ENCODE results near the gene ATXN10.

ATXN10 gene

DNA sequence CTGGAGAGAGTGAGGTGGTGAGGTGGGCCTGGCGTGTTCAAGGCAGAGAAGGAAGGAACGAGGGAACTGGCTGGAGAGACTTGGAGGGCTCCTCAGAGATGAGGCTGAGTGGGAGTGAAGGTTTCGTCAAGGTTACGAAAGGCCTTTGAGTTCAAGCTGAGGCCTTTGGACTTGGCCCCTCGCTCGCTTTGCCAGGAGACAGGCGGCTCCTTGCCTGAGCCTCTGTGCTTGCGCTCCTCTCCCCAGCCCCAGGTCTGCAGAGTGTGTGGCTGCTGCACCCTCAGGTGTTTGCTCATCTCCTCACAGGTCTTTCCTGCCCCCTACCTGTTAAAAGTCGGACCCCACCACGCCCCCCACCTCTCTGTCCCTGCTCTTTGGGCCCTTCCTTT, 91.6 kb downstream of the ATXN10 start:
- no peak for DNase-seq

DNA sequence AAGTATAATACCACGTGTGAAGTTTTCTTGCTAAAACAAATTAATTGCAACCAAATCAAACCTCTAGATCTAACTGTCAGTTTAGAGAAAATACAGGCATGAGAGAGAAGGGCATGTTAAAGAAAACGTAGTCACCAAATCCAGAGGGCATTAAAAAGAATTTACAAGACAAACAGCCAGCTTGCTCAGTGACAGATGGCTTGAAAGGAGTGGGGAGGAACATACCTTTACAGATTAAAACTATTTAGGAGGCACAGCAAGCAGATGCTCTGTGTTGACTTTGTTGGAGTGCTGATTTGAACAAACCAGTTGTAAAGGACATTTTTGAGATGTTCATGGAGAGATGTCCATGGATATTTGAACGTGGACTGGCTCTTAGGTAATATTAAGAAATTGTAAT, 96.9 kb downstream of the ATXN10 start:
- no peak for DNase-seq

DNA sequence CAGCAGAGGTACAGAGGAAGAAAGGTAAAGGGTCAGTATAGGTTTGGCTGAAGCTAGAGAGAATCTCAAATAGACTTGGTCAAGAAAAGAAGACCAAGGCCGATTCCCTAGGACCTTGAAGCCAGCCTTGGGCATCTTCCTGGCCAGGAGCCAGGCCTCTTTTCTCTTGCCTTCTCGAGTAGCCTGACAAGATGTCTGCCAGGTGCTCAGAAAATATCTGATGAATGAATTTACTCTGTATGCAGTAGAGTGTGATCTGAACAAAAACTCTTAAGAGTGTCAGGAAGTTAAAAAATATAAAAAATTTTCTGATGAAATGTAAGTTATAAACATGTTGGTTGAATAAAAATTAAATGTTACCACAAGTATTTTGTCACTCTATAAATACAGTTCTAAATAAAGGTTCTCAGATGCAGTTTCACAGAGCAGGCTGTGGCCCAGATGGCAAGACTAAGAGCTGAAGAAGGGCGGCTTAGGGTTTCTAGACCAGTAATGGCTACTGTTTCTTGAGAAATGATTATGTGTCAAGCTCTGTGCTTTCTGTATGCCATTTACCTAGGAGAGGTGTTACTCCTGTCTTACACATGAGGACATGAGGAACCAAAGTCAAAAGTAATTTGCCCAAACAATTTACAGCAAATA, 98.1 kb downstream of the ATXN10 start:
- DNase-seq = no peak

DNA sequence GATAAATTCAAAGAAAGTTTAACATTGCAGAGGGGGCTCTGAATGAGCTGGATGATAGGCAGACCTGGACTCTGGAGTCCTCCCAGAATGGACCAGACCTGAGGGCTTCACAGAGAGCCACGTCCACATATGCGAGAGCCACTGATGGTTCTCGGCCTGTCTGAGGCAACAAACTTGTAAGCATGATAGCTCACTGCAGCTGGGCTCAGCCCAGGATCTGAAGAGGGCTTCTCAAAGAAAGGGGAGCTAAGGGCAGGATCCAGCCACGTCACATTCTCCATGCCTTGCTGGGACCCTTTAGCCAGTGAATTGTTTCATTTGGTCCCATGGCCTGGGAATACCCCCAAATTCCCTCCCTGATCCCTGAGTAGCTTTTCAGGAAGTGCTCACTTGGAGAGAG, 98.9 kb downstream of the ATXN10 start:
- DNase-seq = no peak

DNA sequence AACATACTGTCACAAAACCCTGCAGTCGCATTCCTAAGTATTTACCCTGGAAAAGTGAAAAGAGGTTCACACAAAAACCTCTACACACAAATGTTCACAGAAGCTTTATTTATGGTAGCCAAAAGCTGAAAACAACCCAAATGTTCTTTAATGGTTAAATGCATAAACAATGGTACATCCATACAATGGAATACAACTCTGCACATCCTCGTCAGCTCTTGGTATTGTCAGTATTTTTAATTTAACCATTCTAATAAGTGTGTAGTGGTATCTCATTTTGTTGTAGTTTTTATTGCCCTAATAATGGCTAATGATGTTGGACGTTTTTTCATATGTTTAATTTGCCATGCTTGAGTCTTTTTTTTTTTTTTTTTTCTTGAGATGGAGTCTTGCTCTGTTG, 99.4 kb downstream of the ATXN10 start:
- DNase-seq = no peak

DNA sequence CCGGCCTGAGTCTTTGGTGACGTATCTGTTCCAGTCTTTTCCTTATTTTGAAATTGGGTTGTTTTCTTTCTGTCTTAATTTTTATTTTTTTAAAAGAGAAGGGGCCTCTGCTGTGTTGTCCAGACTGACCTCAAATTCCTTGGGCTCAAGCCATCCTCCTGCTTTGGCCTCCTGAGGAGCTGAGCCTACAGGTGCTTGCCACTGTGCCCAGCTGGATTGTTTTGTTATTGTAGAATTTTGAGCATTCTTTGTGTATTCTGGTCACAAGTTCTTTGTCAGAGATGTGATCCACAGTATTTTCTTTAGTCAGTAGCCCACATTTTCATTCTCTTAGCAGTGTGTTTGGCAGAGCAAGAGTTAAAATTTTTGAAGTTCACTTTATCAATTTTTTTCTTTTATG, 100.1 kb downstream of the ATXN10 start:
- DNase-seq = no peak

DNA sequence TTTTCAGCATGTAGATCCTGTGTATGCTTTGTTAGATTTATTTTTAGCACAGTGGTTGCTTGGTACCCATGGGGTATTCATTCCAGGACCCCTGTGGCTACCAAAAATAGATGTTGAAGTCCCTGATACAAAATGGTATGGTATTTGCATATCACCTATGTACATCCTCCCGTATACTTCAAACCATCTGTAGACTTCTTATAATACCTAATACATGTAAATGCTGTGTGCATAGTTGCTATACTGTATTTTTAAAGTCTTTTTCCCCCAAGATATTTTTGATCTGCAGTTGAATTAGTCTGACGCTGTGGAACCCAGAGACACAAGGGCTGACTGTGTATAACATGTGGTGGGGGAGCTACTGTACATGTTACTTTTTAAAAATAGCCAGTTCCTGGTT, 101.1 kb downstream of the ATXN10 start:
- no peak for DNase-seq

DNA sequence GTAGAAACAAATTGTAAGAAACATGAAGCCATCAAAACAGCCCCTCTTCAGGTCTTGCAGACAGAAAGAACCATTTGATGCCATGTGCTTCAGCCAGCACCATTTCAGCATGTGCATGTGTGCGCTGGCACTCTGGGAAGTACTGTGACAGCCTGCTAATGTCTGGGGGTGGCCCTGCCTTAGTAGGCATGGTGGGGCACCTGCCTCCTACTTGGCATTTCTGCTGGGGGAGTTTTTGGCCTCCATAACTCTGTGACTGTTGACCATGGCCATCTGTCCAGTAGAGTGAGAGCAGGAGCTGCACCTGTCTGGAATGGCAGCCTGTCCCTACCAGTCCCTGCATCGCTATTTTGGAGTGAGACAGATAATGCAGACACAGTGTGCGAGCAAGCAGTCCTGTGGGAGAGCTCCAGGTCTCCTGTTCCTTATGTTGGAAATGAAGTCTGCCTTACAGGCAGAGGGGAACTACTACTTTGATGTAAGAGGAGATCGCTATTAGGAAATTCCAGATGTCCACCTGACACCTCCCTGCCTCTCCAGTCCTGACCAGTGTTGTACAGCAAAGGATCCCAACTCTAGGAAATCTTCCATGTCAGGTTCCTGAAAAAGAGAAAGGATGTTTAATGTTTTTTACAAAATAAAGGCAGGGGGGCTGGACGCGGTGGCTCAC, 102.5 kb downstream of the ATXN10 start:
- no peak for DNase-seq

DNA sequence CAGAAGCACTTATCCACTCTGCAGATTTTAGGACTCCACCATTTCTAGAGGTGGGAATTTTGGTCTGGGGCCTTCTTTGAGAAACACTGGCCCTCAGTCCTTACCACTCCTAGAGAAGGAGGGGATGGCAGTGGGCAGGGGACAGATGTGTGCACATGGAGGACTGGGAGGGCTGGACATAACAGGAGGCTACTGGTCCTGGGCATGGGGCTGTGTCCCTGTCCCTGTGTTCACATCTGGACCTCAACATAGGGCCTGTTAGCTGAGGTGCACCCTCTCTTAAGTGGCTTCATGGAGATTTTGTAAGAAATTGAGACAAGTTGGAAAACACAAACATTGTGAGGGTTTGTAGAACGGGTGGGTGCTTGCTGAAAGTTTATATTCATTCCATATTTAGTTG, 103.4 kb downstream of the ATXN10 start:
- no peak for DNase-seq

DNA sequence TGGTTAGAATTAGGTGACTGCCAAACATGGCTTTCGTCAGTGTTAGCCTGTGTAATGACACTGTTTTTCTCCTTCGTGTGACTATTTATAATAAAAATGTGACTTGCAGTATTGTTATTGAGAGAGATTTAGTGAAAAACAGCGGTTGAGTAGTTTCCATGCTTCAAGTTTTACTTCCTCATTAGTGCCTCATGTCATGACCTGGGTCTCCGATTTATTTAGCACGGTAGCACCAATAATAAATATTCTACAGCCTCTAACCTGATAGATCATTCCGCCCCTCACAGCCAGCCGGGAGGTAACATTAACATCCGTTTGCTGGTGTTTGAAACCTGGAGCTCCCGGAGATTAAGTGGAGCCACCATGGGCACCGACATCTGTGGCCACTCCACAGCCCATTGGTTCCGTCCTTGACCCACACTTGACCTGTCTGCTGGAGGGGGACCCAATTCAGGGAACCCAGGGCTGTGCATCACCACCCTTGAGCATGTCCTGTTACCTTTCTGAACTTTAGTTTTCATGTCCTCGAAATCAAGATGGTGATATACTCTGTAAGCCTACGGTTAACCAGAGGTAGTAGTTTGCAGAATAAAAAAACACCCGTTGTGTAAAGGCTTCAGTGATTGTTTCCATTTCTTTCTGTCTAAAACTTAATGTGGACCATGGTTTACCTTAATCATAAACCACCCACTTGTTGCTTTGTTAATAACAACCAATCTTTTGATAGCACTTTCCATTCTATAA, 104.1 kb downstream of the ATXN10 start:
- DNase-seq = no peak

DNA sequence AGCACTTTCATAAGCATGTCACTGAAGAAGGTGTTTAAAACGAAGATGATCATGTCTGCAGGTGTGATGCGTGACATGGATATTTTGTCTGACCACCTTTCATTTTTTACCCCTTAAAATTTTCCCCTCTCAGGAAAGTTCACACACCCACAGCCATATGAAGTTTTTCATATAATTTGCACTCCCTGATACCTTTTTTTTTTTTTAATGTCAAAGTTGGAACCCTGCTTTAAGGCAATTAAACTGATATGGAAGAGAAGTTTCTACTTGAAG, 104.6 kb downstream of the ATXN10 start:
- DNase-seq = no peak

DNA sequence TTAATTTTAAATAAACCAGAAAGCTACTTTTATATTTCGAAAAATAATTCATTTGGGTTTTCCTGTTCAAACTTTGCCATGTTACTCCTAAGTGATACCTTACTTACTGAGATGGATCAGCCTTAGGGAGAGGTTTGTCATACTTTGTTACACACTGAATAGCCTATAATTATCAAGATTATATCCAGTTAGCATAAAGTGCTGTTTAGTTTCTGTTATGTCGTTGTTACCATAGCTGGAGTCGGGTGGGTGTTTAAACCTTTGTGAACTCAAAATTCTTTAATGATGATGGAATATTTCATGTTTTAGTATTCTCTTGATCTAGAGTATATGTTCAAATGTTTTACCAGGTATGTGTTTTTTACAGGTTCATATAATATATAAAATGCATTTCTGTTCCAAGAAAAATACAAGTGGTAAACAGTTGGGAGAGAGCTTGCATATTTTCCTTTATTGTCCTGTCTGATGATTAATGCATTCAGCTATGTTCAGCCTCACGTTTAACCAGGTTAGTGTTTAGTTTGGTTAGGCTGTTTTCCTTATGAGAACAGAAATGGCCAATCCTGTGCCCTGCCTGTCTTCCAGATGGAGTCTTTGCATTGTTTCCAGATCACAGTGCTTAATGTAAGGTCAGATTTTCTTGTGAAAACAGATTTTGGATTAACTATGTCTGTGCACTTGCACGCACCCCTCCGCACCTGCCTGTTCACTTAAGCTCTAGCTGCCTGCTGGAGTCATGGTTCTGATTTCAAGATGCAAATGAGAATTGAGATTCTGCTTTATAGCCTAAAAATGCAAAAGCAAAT, 105.6 kb downstream of the ATXN10 start:
- DNase-seq = no peak

DNA sequence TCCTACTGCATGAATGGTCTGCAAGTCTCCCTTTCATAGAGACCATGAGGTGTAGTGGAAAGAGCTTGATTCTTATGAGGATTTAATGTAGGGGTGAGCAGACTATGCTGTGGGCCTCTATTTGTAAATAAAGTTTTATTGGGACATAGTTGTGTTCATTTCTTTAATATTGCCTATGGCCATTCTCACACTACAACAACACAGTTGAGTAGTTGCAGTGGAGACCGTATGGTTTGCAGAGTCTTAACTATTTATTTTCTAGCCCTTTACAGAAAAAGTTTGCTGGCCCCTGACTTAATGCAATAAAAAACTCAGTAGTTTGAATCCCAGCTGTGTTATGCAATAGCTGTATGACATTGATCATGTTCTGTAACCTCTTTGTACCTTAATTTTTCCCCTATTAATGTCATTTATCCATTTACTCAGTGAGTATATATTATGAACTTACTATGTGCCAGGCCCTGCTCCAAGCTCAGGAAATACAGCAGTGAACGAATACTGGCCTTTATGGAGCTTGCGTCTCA, 106.3 kb downstream of the ATXN10 start:
- no peak for DNase-seq

DNA sequence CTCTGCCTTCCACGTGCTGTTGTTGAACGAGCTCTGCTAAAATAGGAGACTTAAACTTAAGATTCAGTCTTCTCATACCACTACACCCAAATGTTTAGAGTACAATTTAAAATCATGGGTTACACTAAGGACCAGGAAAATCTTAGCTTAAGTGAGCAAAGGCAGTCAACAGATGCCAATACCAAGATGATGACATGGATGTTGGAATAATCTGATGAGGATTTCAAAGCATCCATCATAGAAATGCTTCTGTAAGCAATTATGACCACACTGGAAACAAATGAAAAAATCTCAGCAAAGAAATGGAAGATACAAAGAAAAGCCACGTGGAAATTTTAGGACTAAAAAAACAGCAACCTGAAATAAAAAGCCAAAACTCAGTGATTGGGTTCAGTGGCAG, 109.8 kb downstream of the ATXN10 start:
- no peak for DNase-seq

DNA sequence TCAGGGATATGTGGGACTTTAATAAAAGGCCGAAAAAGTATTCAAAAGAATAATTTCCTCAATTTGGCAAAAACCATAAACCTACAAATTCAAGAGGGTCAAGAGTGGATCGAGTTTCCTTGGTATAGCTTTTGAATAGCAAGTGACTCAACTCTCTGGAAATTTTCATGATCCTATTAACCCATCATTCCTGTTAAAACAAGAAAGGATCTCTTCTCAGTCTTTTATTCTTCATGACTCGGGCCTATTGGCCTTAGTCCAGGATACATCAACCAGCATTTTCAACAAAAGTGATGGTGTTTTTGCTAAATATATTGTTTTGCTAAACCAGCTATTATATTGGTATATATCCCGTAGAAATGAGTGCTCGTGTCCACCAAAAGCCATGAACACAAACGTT, 110.3 kb downstream of the ATXN10 start:
- no peak for DNase-seq

DNA sequence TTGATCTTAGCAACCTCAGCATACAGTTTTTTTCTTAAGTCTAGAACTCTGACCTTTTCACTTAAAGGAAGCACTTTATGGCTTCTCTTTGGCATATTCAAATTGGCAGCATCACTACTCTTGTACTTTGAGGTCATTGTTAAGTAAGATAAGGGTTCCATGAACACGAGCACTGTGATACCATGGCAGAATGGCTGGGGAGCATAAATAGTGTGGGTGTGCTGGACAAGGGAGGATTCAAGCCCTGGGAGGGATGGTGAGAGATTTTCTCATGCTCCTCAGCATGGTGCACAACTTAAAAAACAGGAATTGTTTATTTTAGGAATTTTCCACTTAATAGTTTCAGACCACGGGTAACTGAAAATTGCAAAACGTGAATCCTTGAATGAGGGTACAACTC, 111.4 kb downstream of the ATXN10 start:
- no peak for DNase-seq

DNA sequence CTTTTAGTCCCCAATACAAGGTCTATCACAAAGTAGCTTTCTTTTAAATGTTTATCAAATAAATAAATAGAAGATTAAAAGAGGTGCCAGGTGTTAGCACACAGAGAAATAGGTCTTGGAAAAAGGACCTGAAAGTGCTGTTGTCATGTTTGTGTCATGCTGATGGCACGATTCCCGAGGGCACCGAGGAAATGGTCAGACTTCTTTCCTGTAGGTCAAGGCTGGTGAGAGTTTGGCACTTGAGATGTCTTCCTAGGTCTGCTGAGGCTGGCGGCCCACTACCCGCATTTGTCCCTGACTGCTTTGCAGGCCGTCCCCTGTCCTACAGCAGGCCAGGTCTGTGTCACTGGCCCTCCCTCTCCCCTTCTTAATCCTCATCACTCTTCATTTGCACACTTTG, 112.1 kb downstream of the ATXN10 start:
- no peak for DNase-seq

DNA sequence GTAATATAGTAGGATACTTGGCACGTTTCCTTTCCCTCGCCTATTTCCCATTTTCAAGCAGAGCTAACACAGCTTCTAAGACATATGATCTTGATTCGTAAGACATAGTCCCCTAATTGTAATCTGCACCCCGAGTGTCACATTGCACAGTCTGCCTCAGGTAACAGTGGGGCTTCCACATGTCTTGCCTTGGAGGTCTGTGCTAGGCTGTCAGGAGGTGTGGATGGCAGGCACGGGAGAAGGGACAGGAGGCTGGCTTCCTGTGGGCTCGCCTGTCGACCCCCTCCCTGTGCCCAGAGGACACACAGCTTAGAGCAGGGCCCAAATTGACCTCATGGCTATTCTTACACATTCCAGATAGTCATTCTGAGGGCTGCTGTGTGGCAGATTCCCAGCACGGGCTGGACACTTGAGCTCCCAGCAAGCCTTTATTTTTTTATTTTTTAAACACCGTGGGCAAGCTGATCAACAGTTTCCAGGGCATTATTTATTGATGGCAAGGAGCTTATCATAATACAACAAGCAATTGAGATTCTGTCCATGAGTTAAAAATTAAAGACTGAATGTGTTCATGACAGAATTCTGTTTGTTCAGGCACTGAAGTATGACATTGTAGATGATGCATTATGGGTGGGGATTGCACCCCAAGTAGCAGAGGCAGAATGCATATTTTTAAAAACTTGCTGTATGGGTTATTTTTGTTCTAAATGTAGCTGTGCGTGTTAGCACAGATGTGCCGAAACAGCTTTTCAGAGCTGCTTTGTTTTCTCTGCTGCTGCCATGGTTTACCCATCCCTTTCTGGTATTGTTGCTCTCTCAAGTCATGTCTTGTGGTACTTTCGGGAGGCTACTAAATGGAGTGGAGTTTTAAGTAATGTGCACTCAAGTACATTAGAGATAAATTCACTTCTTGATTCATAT, 113.0 kb downstream of the ATXN10 start:
- no peak for DNase-seq

DNA sequence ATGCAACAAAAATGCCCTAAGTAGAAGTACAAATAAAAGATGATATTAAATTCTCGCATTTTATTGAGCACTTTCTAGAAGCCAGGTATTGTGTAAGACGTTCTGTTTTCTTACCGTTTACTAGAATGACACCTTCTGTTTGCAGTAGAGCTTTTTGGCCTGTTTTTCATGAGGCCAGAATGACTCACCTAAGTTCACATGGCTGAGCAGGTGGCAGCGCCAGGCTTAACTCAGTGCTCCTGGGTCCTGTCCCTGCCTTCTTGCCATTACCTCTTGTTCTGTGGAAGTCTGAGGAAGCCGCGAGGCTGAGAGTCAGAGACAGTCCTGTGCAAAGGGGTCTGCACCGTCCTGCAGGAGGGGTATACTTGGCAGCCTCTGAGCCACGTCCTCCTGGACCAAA, 113.8 kb downstream of the ATXN10 start:
- DNase-seq = no peak

DNA sequence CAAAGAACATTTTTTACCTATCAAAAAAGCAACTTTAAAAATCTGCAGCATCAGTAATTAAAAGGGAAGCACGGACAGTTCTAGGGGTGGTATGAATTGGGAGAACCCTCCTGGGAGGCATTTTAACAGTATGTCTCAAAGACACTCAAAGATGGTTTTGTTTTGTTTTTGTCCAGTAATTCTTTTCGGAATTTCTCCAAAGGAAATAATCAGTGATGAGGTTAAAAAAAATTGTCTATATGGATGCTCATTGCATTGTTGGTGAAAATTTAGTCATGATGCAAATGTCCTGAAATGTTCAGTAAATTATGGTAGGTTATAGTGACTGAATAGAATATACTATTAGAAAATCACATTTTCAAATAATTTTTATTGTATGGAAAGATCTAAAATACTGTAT, 115.1 kb downstream of the ATXN10 start:
- no peak for DNase-seq

DNA sequence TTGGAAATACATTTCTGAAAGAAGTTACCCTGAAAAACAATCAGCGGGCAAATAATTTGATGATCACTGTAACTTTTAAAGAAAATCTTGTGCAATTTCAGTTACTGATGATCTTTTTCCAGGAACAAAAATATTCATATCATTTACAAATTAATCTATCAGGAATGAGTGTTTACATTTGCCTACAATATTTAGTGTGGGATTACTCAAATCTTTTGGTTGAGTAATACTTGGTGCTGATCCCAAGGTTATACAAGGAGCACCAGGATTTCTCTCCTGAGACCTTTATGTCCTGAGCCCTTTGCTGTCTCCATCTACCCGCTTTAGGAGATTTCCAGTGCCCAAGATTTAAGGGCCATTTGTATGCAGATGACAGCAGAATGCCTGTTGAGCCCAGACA, 116.1 kb downstream of the ATXN10 start:
- no peak for DNase-seq

DNA sequence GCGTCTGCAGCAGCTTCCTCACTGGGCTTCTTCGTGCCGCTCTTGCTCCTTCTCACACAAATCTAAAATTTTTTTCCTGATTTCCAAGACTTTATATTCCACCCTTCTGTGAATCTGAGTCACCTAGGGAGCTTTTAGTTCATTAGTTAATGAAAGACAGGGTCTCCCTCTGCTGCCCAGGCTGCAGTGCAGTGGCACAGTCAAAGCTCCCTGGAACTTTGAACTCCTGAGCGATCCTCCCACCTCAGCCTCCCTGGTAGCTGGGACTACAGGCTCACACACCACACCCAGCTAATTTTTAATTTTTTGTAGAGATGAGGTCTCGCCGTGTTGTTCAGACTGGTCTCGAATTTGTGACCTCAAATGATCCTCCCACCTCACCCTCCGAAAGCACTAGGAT, 116.9 kb downstream of the ATXN10 start:
- DNase-seq = no peak

DNA sequence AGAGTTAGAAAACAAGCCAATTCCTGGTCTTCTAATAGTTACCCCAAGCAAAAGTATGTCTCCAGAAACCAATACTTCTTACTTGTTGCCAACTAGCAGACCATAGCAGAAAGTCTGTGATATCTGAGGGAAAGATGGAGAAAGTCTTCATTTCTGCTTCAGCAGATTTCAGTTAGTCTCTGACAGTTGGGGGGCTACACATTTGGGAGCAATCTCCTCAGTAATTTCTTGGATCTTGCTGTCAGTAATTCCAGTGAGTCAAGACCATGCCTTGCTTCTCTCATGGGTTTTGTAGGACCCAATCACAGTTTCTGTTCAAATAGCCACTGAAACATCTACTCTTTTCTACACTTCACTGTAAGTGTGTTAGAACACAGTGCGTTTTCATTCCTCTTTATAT, 118.8 kb downstream of the ATXN10 start:
- no peak for DNase-seq

Measured in NCI-H1105 (cell line).